ENCODE measurements around the gene TNS3.

DNA sequence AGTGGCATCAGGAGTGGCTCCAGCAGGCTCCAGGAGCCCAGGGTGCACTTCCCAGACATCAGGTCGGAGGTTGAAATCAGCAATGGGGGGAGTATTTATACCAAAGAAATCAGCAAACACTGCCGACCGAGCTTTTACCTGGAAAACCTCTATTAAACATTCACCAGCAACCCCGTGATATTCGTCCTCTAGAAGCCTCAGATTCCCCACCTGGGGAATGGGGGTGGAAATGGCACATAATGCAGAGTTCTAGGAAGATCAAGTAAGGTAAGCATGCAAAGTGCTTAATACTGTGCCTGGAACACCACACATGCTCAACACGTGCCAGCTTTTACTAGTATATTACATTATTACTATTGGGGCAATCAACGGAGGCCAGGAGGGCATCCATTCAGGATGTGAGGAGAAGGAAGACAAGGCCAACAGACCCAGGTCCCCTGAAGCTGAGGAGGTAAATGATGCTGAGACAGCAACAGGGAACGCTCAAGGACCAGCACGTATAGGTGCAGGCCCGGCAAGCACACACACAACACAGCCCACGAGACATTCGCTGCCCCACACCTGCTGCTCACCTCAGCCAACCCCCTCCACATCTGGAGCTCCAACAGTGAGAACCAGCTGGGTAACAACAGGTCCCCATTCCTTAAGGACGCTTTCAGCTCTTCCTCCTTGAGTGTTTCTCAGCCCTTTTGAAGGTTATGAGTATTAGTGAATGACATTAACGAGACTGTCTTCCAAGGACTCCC is 125.5 kb downstream of the TNS3 start:
- TF ChIP-seq EZH2 (optimal IDR thresholded peaks at IDR 0.05; ENCODE audit: low read depth, low read length) (no peak), EZH2phosphoT487 (IDR thresholded peaks at IDR 0.05; ENCODE audit: low read length) (no peak)
- TF ChIP-seq, protein P1, sequence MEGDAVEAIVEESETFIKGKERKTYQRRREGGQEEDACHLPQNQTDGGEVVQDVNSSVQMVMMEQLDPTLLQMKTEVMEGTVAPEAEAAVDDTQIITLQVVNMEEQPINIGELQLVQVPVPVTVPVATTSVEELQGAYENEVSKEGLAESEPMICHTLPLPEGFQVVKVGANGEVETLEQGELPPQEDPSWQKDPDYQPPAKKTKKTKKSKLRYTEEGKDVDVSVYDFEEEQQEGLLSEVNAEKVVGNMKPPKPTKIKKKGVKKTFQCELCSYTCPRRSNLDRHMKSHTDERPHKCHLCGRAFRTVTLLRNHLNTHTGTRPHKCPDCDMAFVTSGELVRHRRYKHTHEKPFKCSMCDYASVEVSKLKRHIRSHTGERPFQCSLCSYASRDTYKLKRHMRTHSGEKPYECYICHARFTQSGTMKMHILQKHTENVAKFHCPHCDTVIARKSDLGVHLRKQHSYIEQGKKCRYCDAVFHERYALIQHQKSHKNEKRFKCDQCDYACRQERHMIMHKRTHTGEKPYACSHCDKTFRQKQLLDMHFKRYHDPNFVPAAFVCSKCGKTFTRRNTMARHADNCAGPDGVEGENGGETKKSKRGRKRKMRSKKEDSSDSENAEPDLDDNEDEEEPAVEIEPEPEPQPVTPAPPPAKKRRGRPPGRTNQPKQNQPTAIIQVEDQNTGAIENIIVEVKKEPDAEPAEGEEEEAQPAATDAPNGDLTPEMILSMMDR (IDR thresholded peaks at IDR 0.05; ENCODE audit: low read length): no peak
